Activated CD8-positive, alpha-beta memory T cell treated with anti-CD3 and anti-CD28 coated beads, Interleukin-2, amount 10 ng/mL, durations not matched to agents 7 days and 5 days (primary cell): ENCODE measurements around the gene PLPP3. TPM values are rescaled to one million over a fixed set of nuclear protein-coding genes. Genes with fewer than 3 reads are reported as not detected.

Experiments
- ATAC-seq: fragments of 150-1000 bp; cut with Tn5 transposase; one replicate; pipeline ENCODE4 v1.10.0; 2021; ENCODE audit warnings: moderate library complexity
- CTCF ChIA-PET: fragments of 350-600 bp; sonication (Branson Sonifier 250); formaldehyde crosslinking; loops from one replicate; lab custom pipeline; 2021; ENCODE audit warnings: antibody characterized with exemption; lab: Charles Lee
- DNase-seq: peaks from one replicate; pipeline ENCODE4 v3.0.0-alpha.2; 2020
- H3K27ac Mint-ChIP-seq: one replicate; pipeline ENCODE4 v1.8.0; 2021; ENCODE audit warnings: mild to moderate bottlenecking, mixed read lengths
- H3K27me3 Mint-ChIP-seq: one replicate; pipeline ENCODE4 v1.8.0; 2021; ENCODE audit warnings: mixed read lengths
- H3K36me3 Mint-ChIP-seq: one replicate; pipeline ENCODE4 v1.8.0; 2021; ENCODE audit warnings: mild to moderate bottlenecking, mixed read lengths
- H3K4me1 Mint-ChIP-seq: one replicate; pipeline ENCODE4 v1.8.0; 2021; ENCODE audit warnings: mixed read lengths
- H3K4me3 Mint-ChIP-seq: one replicate; pipeline ENCODE4 v1.8.0; 2021; ENCODE audit warnings: mild to moderate bottlenecking, moderate library complexity, mixed read lengths
- H3K9me3 Mint-ChIP-seq: one replicate; pipeline ENCODE4 v1.8.0; 2022; ENCODE audit warnings: low read depth, mixed read lengths
- total RNA-seq, 2 experiments: library from RNA; stranded (reverse); gene quantifications; one replicate each; pipeline ENCODE4 v1.2.3, GENCODE V29; 2021

Gene PLPP3
- total RNA-seq, 2 experiments from 2014 or later: not detected

- H3K27me3 Mint-ChIP-seq: no peaks in the 10 kb centered on the region
- ATAC-seq: no peak
- H3K4me3 Mint-ChIP-seq: no peak overlapping the region
- CTCF ChIA-PET: no interaction called here
- H3K27ac Mint-ChIP-seq: no peak overlapping the region
- no peaks in the 10 kb centered on the region for H3K9me3 Mint-ChIP-seq
- no peaks in the 10 kb centered on the region for H3K36me3 Mint-ChIP-seq
- H3K4me1 Mint-ChIP-seq: no peaks in the 10 kb centered on the region
- DNase-seq: no peak
These were observed 121.5 kb downstream of the PLPP3 start for GRCh38 chr1:56457756-56458375.

DNA sequence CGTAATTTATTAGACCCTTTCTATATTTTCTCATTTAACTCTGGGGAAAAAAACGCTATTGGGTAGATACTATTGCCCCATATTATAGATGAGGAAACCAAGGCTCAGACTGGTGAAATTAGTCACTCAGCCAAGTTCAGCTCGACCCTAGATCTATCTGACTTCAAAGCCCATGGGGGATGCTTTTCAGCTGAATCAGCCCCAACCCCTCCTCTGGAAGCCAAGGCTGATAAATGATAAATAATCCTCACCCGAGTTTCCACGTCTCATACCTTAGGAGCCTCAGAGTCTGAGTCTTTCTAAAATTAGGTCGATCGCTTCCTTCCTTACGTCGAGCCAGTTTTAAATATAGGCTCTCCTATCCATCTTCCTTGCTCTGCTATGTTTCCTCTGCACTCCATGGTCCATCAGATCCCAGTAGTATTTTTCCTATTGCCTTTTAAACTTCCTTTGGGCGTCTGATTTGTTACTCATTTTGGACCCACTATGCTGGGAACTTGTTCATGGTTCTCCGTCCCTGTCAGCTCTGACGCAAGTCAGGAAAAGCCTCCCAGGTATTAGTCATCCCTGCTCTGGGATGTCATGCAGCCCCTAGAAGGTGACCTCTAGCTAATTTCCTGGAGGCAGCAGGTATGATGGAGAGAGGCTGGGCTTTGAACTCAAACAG, 122.8 kb downstream of the PLPP3 start:
- Mint-ChIP-seq H3K36me3 (no peaks in the 10 kb centered on the region), H3K27ac (no peak overlapping the region), H3K9me3 (no peaks in the 10 kb centered on the region), H3K27me3 (no peaks in the 10 kb centered on the region), H3K4me1 (no peaks in the 10 kb centered on the region), H3K4me3 (no peak overlapping the region)
- ATAC-seq (no peak), DNase-seq (no peak)
- CTCF ChIA-PET: no interaction called here

DNA sequence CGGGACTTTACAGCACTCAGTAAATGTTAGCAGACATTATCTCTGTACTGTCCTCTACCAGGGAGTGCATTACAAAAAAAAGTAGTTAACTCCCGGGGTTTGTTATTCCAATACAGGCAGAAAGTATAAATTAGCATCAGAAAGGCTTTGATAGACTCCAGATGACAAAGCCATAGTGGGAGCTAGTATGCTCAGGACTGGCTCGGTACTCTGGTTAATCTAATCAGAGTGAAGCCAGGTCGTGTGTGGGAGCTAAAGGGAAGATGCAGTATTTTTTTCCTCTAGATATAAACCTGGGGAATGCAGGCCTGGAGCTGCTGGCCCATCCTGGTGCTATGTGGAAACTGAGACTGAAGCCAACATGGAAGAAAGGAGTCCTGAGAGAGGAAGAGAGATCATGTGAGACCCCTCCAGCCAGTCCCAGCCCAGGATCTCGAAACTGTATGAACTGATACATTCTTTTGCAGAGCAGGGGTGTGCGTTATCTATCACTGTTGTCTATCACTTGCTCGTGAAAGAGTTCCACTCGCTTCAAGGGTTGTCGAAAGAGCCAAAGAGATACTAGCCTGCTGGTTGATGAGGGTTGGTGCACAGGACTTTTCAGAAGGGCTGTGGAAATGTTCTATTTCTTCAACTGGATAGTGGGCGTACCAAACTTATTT, 125.8 kb downstream of the PLPP3 start:
- H3K27ac Mint-ChIP-seq: no peak overlapping the region
- ATAC-seq: no peak
- CTCF ChIA-PET: no interaction called here
- H3K4me3 Mint-ChIP-seq: no peak overlapping the region
- no peaks in the 10 kb centered on the region for H3K36me3 Mint-ChIP-seq
- H3K4me1 Mint-ChIP-seq: no peaks in the 10 kb centered on the region
- DNase-seq: no peak
- H3K9me3 Mint-ChIP-seq: no peaks in the 10 kb centered on the region
- no peaks in the 10 kb centered on the region for H3K27me3 Mint-ChIP-seq

GRCh38 chr1:56453016-56453415, 126.3 kb downstream of the PLPP3 start:
- ATAC-seq: no peak
- Mint-ChIP-seq H3K9me3 (no peaks in the 10 kb centered on the region), H3K36me3 (no peaks in the 10 kb centered on the region), H3K27ac (no peak overlapping the region), H3K4me3 (no peak overlapping the region), H3K4me1 (no peaks in the 10 kb centered on the region), H3K27me3 (no peaks in the 10 kb centered on the region)
- DNase-seq: no peak
- CTCF ChIA-PET: no interaction called here

DNA sequence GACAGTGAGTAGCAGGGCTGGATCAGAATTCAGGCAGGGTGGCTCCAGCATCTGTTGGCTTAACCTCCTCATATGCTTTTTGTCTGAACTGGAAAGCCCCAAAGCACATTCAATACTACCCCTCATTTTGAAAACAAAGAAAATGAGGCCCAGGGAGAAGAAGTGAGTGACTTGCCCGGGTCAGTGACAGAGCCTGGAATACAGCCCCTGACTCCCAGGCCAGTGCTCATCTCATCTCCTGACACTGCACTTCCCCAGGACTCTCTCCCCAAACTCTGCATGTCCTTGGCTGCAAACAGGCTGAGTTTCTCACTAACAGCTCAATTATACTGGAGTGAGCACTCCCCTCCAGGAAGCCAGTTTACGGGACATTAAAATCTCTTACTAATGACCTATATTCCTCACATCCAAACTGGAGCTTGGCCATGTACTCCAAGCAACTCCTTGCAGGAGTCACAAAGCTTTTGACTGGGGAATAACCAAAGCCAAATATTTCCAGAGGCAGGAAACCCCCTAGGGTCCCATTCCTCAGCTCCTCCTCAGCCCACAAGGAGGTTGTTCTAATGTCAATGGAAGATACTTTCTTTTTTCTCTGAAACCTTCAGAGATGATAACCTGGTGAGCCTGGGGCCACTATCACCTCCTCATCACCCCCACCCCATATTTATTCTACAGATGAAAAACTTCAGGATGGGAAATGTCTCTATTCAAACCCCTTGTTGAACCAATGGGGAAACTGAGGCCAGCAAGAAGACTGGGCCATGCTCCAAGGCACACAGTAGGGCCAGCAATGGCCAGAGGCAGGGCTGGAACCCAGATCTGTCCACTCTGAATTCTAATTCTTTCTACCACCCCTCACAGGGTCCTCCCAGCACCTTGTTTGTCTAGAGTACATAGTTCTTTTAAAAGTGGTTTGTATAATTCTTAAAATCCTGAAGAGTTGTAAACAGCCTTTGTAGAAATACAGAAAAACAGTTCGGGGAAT, 127.0 kb downstream of the PLPP3 start:
- H3K27me3 Mint-ChIP-seq: no peaks in the 10 kb centered on the region
- no peaks in the 10 kb centered on the region for H3K4me1 Mint-ChIP-seq
- no peak overlapping the region for H3K4me3 Mint-ChIP-seq
- no peak for DNase-seq
- H3K27ac Mint-ChIP-seq: no peak overlapping the region
- CTCF ChIA-PET: no interaction called here
- no peaks in the 10 kb centered on the region for H3K9me3 Mint-ChIP-seq
- no peak for ATAC-seq
- H3K36me3 Mint-ChIP-seq: no peaks in the 10 kb centered on the region

DNA sequence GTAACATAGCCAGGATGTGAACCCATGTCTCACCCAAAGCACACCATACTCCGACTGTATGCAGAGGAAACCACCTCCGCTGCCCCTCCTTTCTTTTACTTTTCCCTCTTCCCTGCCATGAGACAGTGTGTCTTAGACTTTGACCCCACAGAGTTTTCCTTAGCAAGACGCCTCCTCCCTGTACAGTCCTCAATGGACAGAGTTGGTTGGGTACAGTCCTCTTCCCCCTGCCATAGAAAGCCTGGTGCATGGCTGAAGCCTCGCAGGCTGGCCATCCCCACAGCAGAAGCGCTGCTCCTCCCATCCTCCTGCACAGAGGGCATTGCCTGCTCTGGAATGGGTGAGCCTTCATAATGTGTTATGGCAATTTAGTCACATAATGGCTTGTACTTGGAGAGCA, 127.9 kb downstream of the PLPP3 start:
- DNase-seq (no peak), ATAC-seq (no peak)
- H3K27me3 Mint-ChIP-seq: no peaks in the 10 kb centered on the region
- H3K36me3 Mint-ChIP-seq: no peaks in the 10 kb centered on the region
- H3K4me3 Mint-ChIP-seq: no peak overlapping the region
- no peaks in the 10 kb centered on the region for H3K9me3 Mint-ChIP-seq
- H3K27ac Mint-ChIP-seq: no peak overlapping the region
- CTCF ChIA-PET: no interaction called here
- H3K4me1 Mint-ChIP-seq: no peaks in the 10 kb centered on the region

DNA sequence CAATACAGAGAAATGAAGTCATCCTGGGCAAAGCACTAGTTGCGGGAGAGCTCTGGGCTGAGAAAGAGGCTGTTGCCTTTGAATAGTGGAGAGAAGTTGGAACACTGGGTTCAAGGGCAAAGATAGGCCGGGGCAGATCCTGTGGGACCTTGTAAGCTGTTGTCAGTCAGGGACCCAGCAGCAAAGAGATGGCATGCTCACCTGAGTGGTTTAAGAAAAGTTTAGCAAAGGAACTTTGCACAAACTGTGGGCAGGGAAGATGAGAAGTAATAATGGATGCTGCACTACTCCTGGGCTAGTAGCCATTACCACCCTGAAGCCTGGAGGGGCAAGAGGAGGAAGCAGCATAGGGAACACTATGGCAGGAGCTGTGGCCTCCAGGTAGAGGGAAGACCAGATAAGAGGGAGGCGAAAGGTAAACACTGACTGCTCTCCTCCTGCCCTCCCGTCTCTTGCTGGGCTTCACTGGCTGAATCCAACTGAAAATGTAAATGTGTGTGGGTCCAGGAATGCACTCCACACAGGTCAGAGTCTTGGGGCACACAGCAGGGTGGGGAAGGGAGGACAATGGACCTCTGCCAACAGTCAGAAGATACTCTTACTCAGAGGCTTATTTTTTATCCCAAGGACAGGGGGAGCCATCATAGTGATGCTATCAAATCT, 129.2 kb downstream of the PLPP3 start:
- H3K27ac Mint-ChIP-seq: no peak overlapping the region
- no peak for ATAC-seq
- no peak overlapping the region for H3K4me3 Mint-ChIP-seq
- CTCF ChIA-PET: no interaction called here
- H3K4me1 Mint-ChIP-seq: no peaks in the 10 kb centered on the region
- H3K36me3 Mint-ChIP-seq: no peaks in the 10 kb centered on the region
- no peaks in the 10 kb centered on the region for H3K27me3 Mint-ChIP-seq
- DNase-seq: no peak
- H3K9me3 Mint-ChIP-seq: no peaks in the 10 kb centered on the region

- ATAC-seq: no peak
- H3K27me3 Mint-ChIP-seq: no peaks in the 10 kb centered on the region
- DNase-seq: no peak
- H3K4me1 Mint-ChIP-seq: no peaks in the 10 kb centered on the region
- H3K36me3 Mint-ChIP-seq: no peaks in the 10 kb centered on the region
- H3K27ac Mint-ChIP-seq: no peak overlapping the region
- no peaks in the 10 kb centered on the region for H3K9me3 Mint-ChIP-seq
- H3K4me3 Mint-ChIP-seq: no peak overlapping the region
- CTCF ChIA-PET: no interaction called here
These were observed 130.6 kb downstream of the PLPP3 start for GRCh38 chr1:56448529-56449300.

DNA sequence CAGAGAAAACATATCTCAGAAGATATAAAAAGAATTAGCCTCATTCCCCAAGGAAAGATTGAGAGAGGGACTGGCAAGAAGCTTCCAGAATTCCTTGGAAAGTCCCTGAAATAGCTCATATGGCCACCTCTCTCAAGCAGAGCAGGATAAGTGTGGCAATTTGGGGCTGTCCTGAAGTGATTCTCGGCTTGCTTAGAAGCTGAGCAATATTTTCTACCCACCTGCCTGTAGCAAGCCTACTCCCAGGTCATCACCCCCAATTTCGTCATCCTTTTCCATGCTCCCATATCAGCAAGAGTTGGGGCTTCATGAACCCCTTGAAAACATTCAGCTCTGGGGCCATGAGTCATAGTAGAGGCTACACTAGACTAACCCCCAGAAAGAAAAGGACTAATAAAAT, 131.5 kb downstream of the PLPP3 start:
- no peaks in the 10 kb centered on the region for H3K4me1 Mint-ChIP-seq
- H3K27ac Mint-ChIP-seq: no peak overlapping the region
- H3K4me3 Mint-ChIP-seq: no peak overlapping the region
- CTCF ChIA-PET: no interaction called here
- no peaks in the 10 kb centered on the region for H3K36me3 Mint-ChIP-seq
- ATAC-seq: no peak
- no peaks in the 10 kb centered on the region for H3K9me3 Mint-ChIP-seq
- H3K27me3 Mint-ChIP-seq: no peaks in the 10 kb centered on the region
- no peak for DNase-seq

DNA sequence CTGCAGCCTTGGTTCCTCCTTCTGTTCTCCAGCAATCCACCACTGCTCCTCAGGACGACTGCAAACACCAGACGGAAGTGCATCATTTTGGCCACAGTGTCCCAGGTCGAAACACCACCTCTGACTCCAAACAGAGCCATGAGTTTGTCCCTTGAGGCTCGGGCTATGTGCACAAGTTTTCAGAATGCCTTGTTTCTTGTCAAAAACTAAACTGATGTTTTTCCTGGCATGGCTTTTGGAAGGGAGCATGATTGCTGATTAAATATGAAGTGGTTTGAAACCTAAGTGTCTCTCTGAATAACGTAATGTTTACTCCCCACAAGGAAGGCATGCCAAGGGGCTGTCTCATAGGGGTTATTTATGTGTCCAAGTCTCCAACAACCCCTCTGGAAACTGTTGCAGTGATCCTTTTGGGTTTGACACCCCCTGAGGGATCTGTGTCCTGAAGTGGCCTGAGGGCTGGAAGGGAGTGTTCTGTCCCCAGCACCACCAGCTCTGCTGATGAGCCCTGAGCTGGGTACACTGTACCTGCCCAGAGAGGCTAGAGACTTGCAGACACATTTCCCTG, 132.7 kb downstream of the PLPP3 start:
- no peaks in the 10 kb centered on the region for H3K36me3 Mint-ChIP-seq
- no peaks in the 10 kb centered on the region for H3K27me3 Mint-ChIP-seq
- CTCF ChIA-PET: no interaction called here
- no peaks in the 10 kb centered on the region for H3K4me1 Mint-ChIP-seq
- H3K9me3 Mint-ChIP-seq: no peaks in the 10 kb centered on the region
- DNase-seq: no peak
- no peak for ATAC-seq
- no peak overlapping the region for H3K4me3 Mint-ChIP-seq
- H3K27ac Mint-ChIP-seq: no peak overlapping the region

- H3K36me3 Mint-ChIP-seq: no peaks in the 10 kb centered on the region
- H3K27ac Mint-ChIP-seq: no peak overlapping the region
- CTCF ChIA-PET: no interaction called here
- H3K9me3 Mint-ChIP-seq: no peaks in the 10 kb centered on the region
- no peak for ATAC-seq
- DNase-seq: no peak
- no peaks in the 10 kb centered on the region for H3K4me1 Mint-ChIP-seq
- H3K4me3 Mint-ChIP-seq: no peak overlapping the region
- no peaks in the 10 kb centered on the region for H3K27me3 Mint-ChIP-seq
These were observed 134.3 kb downstream of the PLPP3 start for GRCh38 chr1:56444960-56445646.
